HCT116 (cell line): ENCODE results near the gene CERS4.

ENCODE experiments used
- CEBPB ChIP-seq: IDR thresholded peaks from 2 replicates; pipeline ENCODE4 v1.6.1; 2012; ENCODE audit warnings: low read depth
- EZH2 ChIP-seq: fragments of 200-600 bp; sonication (generic); IDR thresholded peaks from 2 replicates; pipeline ENCODE4 v1.6.1; 2017; ENCODE audit warnings: antibody characterized with exemption, mixed run types
- FOSL1 ChIP-seq: IDR thresholded peaks from 2 replicates; pipeline ENCODE4 v1.6.1; 2012; ENCODE audit warnings: low read depth
- POLR2A ChIP-seq: IDR thresholded peaks from 2 replicates; pipeline ENCODE4 v1.7.0; 2011; ENCODE audit warnings: borderline replicate concordance; ENCODE audit not compliant: insufficient read depth, insufficient read length; ENCODE audit errors: extremely low read depth
- POLR2AphosphoS5 ChIP-seq: IDR thresholded peaks from 2 replicates; pipeline ENCODE4 v1.6.1; 2011; ENCODE audit warnings: mild to moderate bottlenecking, low read depth, low read length, moderate library complexity
- RAD21 ChIP-seq: IDR thresholded peaks from 2 replicates; pipeline ENCODE4 v1.6.1; 2012; ENCODE audit warnings: low read depth, mild to moderate bottlenecking
- SP1 ChIP-seq: IDR thresholded peaks from 2 replicates; pipeline ENCODE4 v1.6.1; 2012; ENCODE audit warnings: low read depth
- YY1 ChIP-seq: IDR thresholded peaks from 2 replicates; pipeline ENCODE4 v1.6.1; 2011; ENCODE audit warnings: low read length, low read depth, moderate library complexity, mild to moderate bottlenecking; ENCODE audit not compliant: insufficient replicate concordance; ENCODE audit errors: extremely low read depth
- ZBTB33 ChIP-seq: IDR thresholded peaks from 2 replicates; pipeline ENCODE4 v1.6.1; 2011; ENCODE audit warnings: mild to moderate bottlenecking, low read length, moderate library complexity; ENCODE audit not compliant: insufficient replicate concordance; ENCODE audit errors: extremely low read depth
- ZNF274 ChIP-seq: fragments of 200-500 bp; sonication (Bioruptor generic); IDR thresholded peaks from 2 replicates; pipeline ENCODE4 v1.6.1; 2014; ENCODE audit warnings: mild to moderate bottlenecking, low read depth, low read length, inconsistent platforms
- TF ChIP-seq, protein P1 (sequence below), 3 experiments: fragments of 200-600 bp in 1 of 3; sonication (generic) in 1 of 3; IDR thresholded peaks in 2 of 3; conservative IDR thresholded peaks in 1 of 3; 2 replicates each; pipeline ENCODE4 v1.5.1; 2012 to 2017; ENCODE audit warnings: low read depth in 2 of 3, low read length in 2 of 3, antibody characterized with exemption in 1 of 3, borderline replicate concordance in 1 of 3, control low read depth in 1 of 3, mild to moderate bottlenecking in 1 of 3, mixed read lengths in 1 of 3, mixed run types in 1 of 3, moderate library complexity in 1 of 3; ENCODE audit not compliant: insufficient read depth in 1 of 3
- TF ChIP-seq, protein P2 (sequence below): IDR thresholded peaks from 2 replicates; pipeline ENCODE4 v1.6.1; 2012
- TF ChIP-seq, protein P3 (sequence below): IDR thresholded peaks from 2 replicates; pipeline ENCODE4 v1.6.1; 2012; ENCODE audit warnings: low read depth
- TF ChIP-seq, protein P4 (sequence below): IDR thresholded peaks from 2 replicates; pipeline ENCODE4 v1.6.1; 2012

DNA sequence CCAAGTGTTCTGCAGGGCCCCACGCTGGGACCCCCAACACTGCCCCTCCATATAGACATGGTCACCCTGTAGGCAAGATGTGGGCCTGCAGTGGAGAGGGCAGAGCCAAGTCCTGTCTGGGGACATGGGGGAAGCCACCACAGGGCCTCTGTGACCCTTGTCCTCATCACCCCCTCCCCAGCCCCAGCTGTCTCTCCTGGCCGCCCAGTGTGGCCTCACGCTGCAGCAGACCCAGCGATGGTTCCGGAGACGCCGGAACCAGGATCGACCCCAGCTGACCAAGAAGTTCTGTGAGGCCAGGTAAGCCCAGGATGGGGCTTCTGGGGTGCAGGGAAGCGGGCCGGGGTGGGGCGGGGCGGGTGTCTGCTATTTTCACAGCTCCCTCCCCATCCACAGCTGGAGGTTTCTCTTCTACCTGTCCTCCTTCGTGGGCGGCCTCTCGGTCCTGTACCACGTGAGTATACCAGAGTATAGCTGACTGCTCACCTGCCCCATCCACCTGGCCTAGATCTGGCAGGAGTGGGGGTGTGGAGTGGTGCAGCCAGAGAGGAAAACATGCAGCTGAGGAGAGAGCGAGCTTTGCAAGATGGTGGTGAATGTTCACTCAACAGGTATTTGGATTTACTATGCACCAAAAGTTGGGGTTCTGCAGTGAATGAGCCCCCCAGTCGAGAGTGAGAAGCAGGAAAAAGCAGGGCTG, 46.4 kb downstream of the CERS4 start:
- TF ChIP-seq, protein P1, sequence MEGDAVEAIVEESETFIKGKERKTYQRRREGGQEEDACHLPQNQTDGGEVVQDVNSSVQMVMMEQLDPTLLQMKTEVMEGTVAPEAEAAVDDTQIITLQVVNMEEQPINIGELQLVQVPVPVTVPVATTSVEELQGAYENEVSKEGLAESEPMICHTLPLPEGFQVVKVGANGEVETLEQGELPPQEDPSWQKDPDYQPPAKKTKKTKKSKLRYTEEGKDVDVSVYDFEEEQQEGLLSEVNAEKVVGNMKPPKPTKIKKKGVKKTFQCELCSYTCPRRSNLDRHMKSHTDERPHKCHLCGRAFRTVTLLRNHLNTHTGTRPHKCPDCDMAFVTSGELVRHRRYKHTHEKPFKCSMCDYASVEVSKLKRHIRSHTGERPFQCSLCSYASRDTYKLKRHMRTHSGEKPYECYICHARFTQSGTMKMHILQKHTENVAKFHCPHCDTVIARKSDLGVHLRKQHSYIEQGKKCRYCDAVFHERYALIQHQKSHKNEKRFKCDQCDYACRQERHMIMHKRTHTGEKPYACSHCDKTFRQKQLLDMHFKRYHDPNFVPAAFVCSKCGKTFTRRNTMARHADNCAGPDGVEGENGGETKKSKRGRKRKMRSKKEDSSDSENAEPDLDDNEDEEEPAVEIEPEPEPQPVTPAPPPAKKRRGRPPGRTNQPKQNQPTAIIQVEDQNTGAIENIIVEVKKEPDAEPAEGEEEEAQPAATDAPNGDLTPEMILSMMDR (IDR thresholded peaks at IDR 0.05 in 2 of 3, conservative IDR thresholded peaks at IDR 0.05 in 1 of 3; ENCODE audit: borderline replicate concordance in 1 of 3, insufficient read depth in 1 of 3, low read depth in 2 of 3, low read length in 2 of 3), result no peak
- no peak for TF ChIP-seq POLR2A
- TF ChIP-seq ZBTB33, result no peak
- TF ChIP-seq, protein P2, sequence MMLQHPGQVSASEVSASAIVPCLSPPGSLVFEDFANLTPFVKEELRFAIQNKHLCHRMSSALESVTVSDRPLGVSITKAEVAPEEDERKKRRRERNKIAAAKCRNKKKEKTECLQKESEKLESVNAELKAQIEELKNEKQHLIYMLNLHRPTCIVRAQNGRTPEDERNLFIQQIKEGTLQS, result no peak
- TF ChIP-seq RAD21, result no peak
- TF ChIP-seq, protein P3, sequence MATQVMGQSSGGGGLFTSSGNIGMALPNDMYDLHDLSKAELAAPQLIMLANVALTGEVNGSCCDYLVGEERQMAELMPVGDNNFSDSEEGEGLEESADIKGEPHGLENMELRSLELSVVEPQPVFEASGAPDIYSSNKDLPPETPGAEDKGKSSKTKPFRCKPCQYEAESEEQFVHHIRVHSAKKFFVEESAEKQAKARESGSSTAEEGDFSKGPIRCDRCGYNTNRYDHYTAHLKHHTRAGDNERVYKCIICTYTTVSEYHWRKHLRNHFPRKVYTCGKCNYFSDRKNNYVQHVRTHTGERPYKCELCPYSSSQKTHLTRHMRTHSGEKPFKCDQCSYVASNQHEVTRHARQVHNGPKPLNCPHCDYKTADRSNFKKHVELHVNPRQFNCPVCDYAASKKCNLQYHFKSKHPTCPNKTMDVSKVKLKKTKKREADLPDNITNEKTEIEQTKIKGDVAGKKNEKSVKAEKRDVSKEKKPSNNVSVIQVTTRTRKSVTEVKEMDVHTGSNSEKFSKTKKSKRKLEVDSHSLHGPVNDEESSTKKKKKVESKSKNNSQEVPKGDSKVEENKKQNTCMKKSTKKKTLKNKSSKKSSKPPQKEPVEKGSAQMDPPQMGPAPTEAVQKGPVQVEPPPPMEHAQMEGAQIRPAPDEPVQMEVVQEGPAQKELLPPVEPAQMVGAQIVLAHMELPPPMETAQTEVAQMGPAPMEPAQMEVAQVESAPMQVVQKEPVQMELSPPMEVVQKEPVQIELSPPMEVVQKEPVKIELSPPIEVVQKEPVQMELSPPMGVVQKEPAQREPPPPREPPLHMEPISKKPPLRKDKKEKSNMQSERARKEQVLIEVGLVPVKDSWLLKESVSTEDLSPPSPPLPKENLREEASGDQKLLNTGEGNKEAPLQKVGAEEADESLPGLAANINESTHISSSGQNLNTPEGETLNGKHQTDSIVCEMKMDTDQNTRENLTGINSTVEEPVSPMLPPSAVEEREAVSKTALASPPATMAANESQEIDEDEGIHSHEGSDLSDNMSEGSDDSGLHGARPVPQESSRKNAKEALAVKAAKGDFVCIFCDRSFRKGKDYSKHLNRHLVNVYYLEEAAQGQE, result no peak
- no peak for TF ChIP-seq CEBPB
- TF ChIP-seq EZH2, result no peak
- no peak for TF ChIP-seq FOSL1
- TF ChIP-seq SP1, result no peak
- TF ChIP-seq YY1, result no peak
- TF ChIP-seq POLR2AphosphoS5, result no peak
- TF ChIP-seq, protein P4, sequence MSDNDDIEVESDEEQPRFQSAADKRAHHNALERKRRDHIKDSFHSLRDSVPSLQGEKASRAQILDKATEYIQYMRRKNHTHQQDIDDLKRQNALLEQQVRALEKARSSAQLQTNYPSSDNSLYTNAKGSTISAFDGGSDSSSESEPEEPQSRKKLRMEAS, result no peak
- no peak for TF ChIP-seq ZNF274
